Gastrocnemius medialis (tissue), 4 donors: ENCODE results near the gene SEMA6C. TPM values are rescaled to one million over a fixed set of nuclear protein-coding genes. Genes with fewer than 3 reads are reported as not detected.

ENCODE experiments used
- ATAC-seq, 2 donors: fragments of 150-250 bp; one replicate each; pipeline ENCODE4 v1.9.1; 2016
- DNase-seq, 2 donors: peaks; one replicate each; pipeline ENCODE4 v3.0.0-alpha.2; 2019
- H3K27ac ChIP-seq, 4 donors: fragments of 200-600 bp; sonication (generic); 1 replicate in 1 of 4; 2 replicates in 3 of 4; pipeline ENCODE4 v1.5.1; 2016 to 2018; ENCODE audit warnings: mild to moderate bottlenecking in 2 of 4, moderate library complexity in 1 of 4
- H3K27me3 ChIP-seq, 3 donors: fragments of 200-600 bp; sonication (generic) in 2 of 3; 1 replicate in 1 of 3; 2 replicates in 2 of 3; pipeline versions ENCODE4 v1.5.1 to v1.6.0; 2016 to 2019; ENCODE audit warnings: mild to moderate bottlenecking in 1 of 3, moderate library complexity in 1 of 3
- H3K36me3 ChIP-seq, 2 donors: fragments of 200-600 bp; sonication (generic) in 1 of 2; one replicate each; pipeline ENCODE4 v1.5.1; 2017 to 2018
- H3K4me1 ChIP-seq, 2 donors: fragments of 200-600 bp; sonication (generic) in 1 of 2; one replicate each; pipeline ENCODE4 v1.5.1; 2016 to 2017; ENCODE audit warnings: mild to moderate bottlenecking in 2 of 2
- H3K4me3 ChIP-seq, 4 donors: fragments of 200-600 bp; sonication (generic) in 3 of 4; 1 replicate in 1 of 4; 2 replicates in 3 of 4; pipeline ENCODE4 v1.5.1; 2016 to 2019; ENCODE audit warnings: mild to moderate bottlenecking in 2 of 4
- H3K9me3 ChIP-seq, 3 donors: fragments of 200-600 bp; sonication (generic) in 2 of 3; 1 replicate in 1 of 3; 2 replicates in 2 of 3; pipeline ENCODE4 v1.5.1; 2016 to 2019
- CTCF ChIP-seq, 5 experiments: fragments of 450-650 bp in 3 of 5; fragments of 200-600 bp in 2 of 5; sonication (generic) in 2 of 5; IDR thresholded peaks in 4 of 5; conservative IDR thresholded peaks in 1 of 5; 1 replicate in 4 of 5; 2 replicates in 1 of 5; pipeline ENCODE4 v1.5.1; 2016 to 2019; ENCODE audit warnings: antibody characterized with exemption in 5 of 5, mild to moderate bottlenecking in 3 of 5, moderate library complexity in 3 of 5
- POLR2A ChIP-seq, 2 donors: fragments of 450-650 bp; IDR thresholded peaks; one replicate each; pipeline ENCODE4 v1.6.1; 2017; ENCODE audit warnings: antibody characterized with exemption in 2 of 2, mild to moderate bottlenecking in 2 of 2, moderate library complexity in 2 of 2
- in situ Hi-C, 4 donors: fragments of 200-750 bp; cut with MboI; loops; one replicate each; pipeline versions ENCODE4 v1.15.0 to v1.8.0; 2017; ENCODE audit warnings: low sequenced_read_pairs in 4 of 4
- intact Hi-C: fragments of 100-400 bp; cut with DNase I; formaldehyde crosslinking; loops from one replicate; pipeline ENCODE4 v1.15.1; 2023; ENCODE audit warnings: low total_unique reads
- total RNA-seq, 4 donors: library from RNA; depleted of rRNA; stranded (reverse); fragments of >200 nt; gene quantifications; one replicate each; pipeline versions ENCODE4 v1.1.0 to v1.2.3, GENCODE V29; 2016

SEMA6C gene
- total RNA-seq, 4 donors from 2014 or later = 51.5 to 121 (median 108) TPM

- no peaks in the 10 kb centered on the region for H3K27me3 ChIP-seq
- intact Hi-C loops = loop anchor here (2.0 kb wide), 1 partner anchor 86 kb away; the partner anchor contains the start of gene GABPB2
- H3K9me3 ChIP-seq = no peaks in the 10 kb centered on the region
- H3K27ac ChIP-seq = peak overlapping the region in 1 of 4 donors; percentile 12
- H3K36me3 ChIP-seq = peaks cover 0 to 35% of the 10 kb centered on the region in 2 donors
- H3K4me3 ChIP-seq = peak overlapping the region in 1 of 4 donors; percentile 33
- ATAC-seq = no peak
- in situ Hi-C loops = loop anchor here in 3 of 4 donors (5.0 to 10.0 kb wide), 2 partner anchors 52 to 60 kb away; no protein-coding TSS in a partner anchor
- no peak for DNase-seq
- H3K4me1 ChIP-seq = peaks cover 16 to 17% of the 10 kb centered on the region in 2 donors
- TF ChIP-seq POLR2A (IDR thresholded peaks at IDR 0.05) (no peak), CTCF (IDR thresholded peaks at IDR 0.05 in 4 of 5, conservative IDR thresholded peaks at IDR 0.05 in 1 of 5) (no peak)
Observed at GRCh38 chr1:151157067-151157531, 10.7 kb upstream of the SEMA6C start.

GRCh38 chr1:151156515-151156819 lies 10.0 kb upstream of the SEMA6C start, which contains the start of gene TNFAIP8L2:
Gene TNFAIP8L2 (plus strand): TSS chr1:151156649. CDS start chr1:151158698, 2,049 bp downstream.
- H3K27ac ChIP-seq = peak within 1 kb of the TSS in 2 of 4 donors; percentile 12 to 29
- intact Hi-C loops (loop anchor here (1.0 to 2.0 kb wide), 2 partner anchors 57 to 86 kb away; partner anchors contain the start of gene GABPB2), in situ Hi-C loops (loop anchor here in 3 of 4 donors (5.0 to 10.0 kb wide), 2 partner anchors 52 to 59 kb away; no protein-coding TSS in a partner anchor)
- TF ChIP-seq CTCF (IDR thresholded peaks at IDR 0.05 in 4 of 5, conservative IDR thresholded peaks at IDR 0.05 in 1 of 5) = no peak
- TF ChIP-seq POLR2A (IDR thresholded peaks at IDR 0.05) = no peak
- peaks cover 16 to 17% of the 10 kb centered on the region in 2 donors for H3K4me1 ChIP-seq
- peak in 1 of 2 donors; percentile 30 for DNase-seq
- no peaks in the 10 kb centered on the region for H3K9me3 ChIP-seq
- ATAC-seq = peak in 1 of 2 donors; percentile 22
- H3K36me3 ChIP-seq = peaks cover 0 to 29% of the 10 kb centered on the region in 2 donors
- H3K27me3 ChIP-seq = no peaks in the 10 kb centered on the region
- peak within 1 kb of the TSS in 1 of 4 donors; percentile 33 for H3K4me3 ChIP-seq

GRCh38 chr1:151147665-151148064 lies 1.2 kb upstream of the SEMA6C start:
- Histone ChIP-seq H3K4me1 (peaks cover 29 to 37% of the 10 kb centered on the region in 2 donors), H3K27me3 (no peaks in the 10 kb centered on the region), H3K36me3 (no peaks in the 10 kb centered on the region), H3K27ac (peak overlapping the region; percentile 95 to 99 (median 98)), H3K9me3 (no peaks in the 10 kb centered on the region), H3K4me3 (peak overlapping the region in 3 of 4 donors; percentile 89 to 97 (median 90))
- DNase-seq (peak in 1 of 2 donors; percentile 12), ATAC-seq (no peak)
- in situ Hi-C loops = no loop called here
- intact Hi-C loops = loop anchor here (2.0 to 5.0 kb wide), 4 partner anchors 35 to 585 kb away; partner anchors contain the start of gene GABPB2
- TF ChIP-seq POLR2A (IDR thresholded peaks at IDR 0.05) (no peak), CTCF (IDR thresholded peaks at IDR 0.05 in 4 of 5, conservative IDR thresholded peaks at IDR 0.05 in 1 of 5) (no peak)

- Histone ChIP-seq H3K36me3 (no peaks in the 10 kb centered on the region), H3K4me1 (peaks cover 35 to 43% of the 10 kb centered on the region in 2 donors), H3K9me3 (no peaks in the 10 kb centered on the region), H3K27ac (peak overlapping the region; percentile 95 to 99 (median 98)), H3K4me3 (peak overlapping the region; percentile 89 to 97 (median 92)), H3K27me3 (no peaks in the 10 kb centered on the region)
- in situ Hi-C loops (no loop called here), intact Hi-C loops (loop anchor here (2.0 to 5.0 kb wide), 4 partner anchors 35 to 585 kb away; partner anchors contain the start of gene GABPB2)
- no peak for TF ChIP-seq CTCF (IDR thresholded peaks at IDR 0.05 in 4 of 5, conservative IDR thresholded peaks at IDR 0.05 in 1 of 5)
- no peak for TF ChIP-seq POLR2A (IDR thresholded peaks at IDR 0.05)
- DNase-seq = peak; percentile 43 to 75
- peak; percentile 44 to 53 for ATAC-seq
Observed at GRCh38 chr1:151147132-151147503, 687 bp upstream of the SEMA6C start.
